Measurements from ENCODE around the gene KCNQ2.

DNA sequence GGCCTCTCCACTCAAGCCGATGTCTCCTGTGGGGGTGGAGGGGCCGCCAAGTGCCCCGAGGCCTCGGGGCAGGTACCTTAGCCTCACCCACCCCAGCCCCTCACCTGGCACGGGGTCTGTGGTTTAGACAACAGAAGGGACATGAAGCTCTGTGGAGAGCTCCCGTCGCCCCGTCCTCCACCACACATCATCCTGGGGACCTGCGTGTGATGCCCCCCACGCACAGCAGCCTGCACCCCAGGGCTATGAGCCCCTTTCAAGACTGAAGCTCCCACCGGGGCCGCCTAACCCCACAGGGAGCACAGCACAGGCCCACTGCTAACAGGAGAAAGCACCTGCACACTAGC lies 8.2 kb downstream of the KCNQ2 start:
- TF ChIP-seq, protein P1, sequence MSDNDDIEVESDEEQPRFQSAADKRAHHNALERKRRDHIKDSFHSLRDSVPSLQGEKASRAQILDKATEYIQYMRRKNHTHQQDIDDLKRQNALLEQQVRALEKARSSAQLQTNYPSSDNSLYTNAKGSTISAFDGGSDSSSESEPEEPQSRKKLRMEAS (IDR thresholded peaks at IDR 0.05): no peak
- TF ChIP-seq, protein P2, sequence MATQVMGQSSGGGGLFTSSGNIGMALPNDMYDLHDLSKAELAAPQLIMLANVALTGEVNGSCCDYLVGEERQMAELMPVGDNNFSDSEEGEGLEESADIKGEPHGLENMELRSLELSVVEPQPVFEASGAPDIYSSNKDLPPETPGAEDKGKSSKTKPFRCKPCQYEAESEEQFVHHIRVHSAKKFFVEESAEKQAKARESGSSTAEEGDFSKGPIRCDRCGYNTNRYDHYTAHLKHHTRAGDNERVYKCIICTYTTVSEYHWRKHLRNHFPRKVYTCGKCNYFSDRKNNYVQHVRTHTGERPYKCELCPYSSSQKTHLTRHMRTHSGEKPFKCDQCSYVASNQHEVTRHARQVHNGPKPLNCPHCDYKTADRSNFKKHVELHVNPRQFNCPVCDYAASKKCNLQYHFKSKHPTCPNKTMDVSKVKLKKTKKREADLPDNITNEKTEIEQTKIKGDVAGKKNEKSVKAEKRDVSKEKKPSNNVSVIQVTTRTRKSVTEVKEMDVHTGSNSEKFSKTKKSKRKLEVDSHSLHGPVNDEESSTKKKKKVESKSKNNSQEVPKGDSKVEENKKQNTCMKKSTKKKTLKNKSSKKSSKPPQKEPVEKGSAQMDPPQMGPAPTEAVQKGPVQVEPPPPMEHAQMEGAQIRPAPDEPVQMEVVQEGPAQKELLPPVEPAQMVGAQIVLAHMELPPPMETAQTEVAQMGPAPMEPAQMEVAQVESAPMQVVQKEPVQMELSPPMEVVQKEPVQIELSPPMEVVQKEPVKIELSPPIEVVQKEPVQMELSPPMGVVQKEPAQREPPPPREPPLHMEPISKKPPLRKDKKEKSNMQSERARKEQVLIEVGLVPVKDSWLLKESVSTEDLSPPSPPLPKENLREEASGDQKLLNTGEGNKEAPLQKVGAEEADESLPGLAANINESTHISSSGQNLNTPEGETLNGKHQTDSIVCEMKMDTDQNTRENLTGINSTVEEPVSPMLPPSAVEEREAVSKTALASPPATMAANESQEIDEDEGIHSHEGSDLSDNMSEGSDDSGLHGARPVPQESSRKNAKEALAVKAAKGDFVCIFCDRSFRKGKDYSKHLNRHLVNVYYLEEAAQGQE (IDR thresholded peaks at IDR 0.05; ENCODE audit: low read depth): no peak
- TF ChIP-seq YY1 (IDR thresholded peaks at IDR 0.05; ENCODE audit: low read depth) (no peak), CREB1 (IDR thresholded peaks at IDR 0.05; ENCODE audit: low read depth) (no peak), EGR1 (IDR thresholded peaks at IDR 0.05) (no peak)
